Spleen (tissue), 11 donors: ENCODE data around the gene IFNGR1. TPM values are rescaled to one million over a fixed set of nuclear protein-coding genes. Genes with fewer than 3 reads are reported as not detected.
A peak's percentile ranks its signal among the peaks of the same experiment; 100 is the strongest.

ENCODE experiments used
- DNase-seq: peaks from one replicate; pipeline ENCODE4 v3.0.0-alpha.2; 2020
- H3K27ac ChIP-seq, 8 donors: fragments of 200-600 bp; sonication (generic) in 7 of 8; 1 replicate in 4 of 8; 2 replicates in 4 of 8; pipeline versions ENCODE4 v1.5.0 to v1.8.0; 2016 to 2021; ENCODE audit warnings: inconsistent platforms in 4 of 8, mild to moderate bottlenecking in 4 of 8, moderate library complexity in 1 of 8
- H3K27me3 ChIP-seq, 7 donors: fragments of 200-600 bp; sonication (generic) in 6 of 7; replicated peaks in 1 of 7; 1 replicate in 4 of 7; 2 replicates in 3 of 7; pipeline versions ENCODE4 v1.5.0 to v1.8.0; 2016 to 2021; ENCODE audit warnings: inconsistent platforms in 3 of 7, mild to moderate bottlenecking in 1 of 7
- H3K36me3 ChIP-seq, 6 donors: fragments of 200-600 bp; sonication (generic) in 5 of 6; 1 replicate in 4 of 6; 2 replicates in 2 of 6; pipeline versions ENCODE4 v1.5.0 to v1.8.0; 2016 to 2021; ENCODE audit warnings: inconsistent platforms in 2 of 6
- H3K4me1 ChIP-seq, 6 donors: fragments of 200-600 bp; sonication (generic) in 5 of 6; 1 replicate in 3 of 6; 2 replicates in 3 of 6; pipeline versions ENCODE4 v1.5.0 to v1.8.0; 2016 to 2021; ENCODE audit warnings: inconsistent platforms in 3 of 6
- H3K4me3 ChIP-seq, 8 donors: fragments of 200-600 bp; sonication (generic) in 7 of 8; 1 replicate in 4 of 8; 2 replicates in 4 of 8; pipeline versions ENCODE4 v1.5.0 to v1.8.0; 2016 to 2021; ENCODE audit warnings: inconsistent platforms in 4 of 8, mild to moderate bottlenecking in 4 of 8, moderate library complexity in 2 of 8
- H3K9me3 ChIP-seq, 8 donors: fragments of 200-600 bp; sonication (generic) in 7 of 8; 1 replicate in 4 of 8; 2 replicates in 4 of 8; pipeline versions ENCODE4 v1.5.0 to v1.8.0; 2016 to 2021; ENCODE audit warnings: inconsistent platforms in 4 of 8
- POLR2A ChIP-seq, 3 donors: fragments of 450-650 bp; IDR thresholded peaks; one replicate each; pipeline ENCODE4 v1.5.1; 2017; ENCODE audit warnings: antibody characterized with exemption in 3 of 3, mild to moderate bottlenecking in 1 of 3
- POLR2AphosphoS5 ChIP-seq, 3 donors: sonication (generic); formaldehyde crosslinking; IDR thresholded peaks; one replicate each; pipeline ENCODE4 v1.5.1; 2017; ENCODE audit warnings: antibody characterized with exemption in 3 of 3
- WGBS, 5 donors: extraction: QIAGEN DNeasy Blood & Tissue Kit in 3 of 5; methylation state at CpG; one replicate each; pipeline versions ENCODE4 v1.1.5 to v1.1.7; 2013 to 2018; 5-methylcytosine and 5-hydroxymethylcytosine counted together
- intact Hi-C: fragments of 100-400 bp; cut with DNase I; formaldehyde crosslinking; loops from one replicate; pipeline ENCODE4 v1.15.0; 2023; ENCODE audit warnings: low total_unique reads
- polyA plus RNA-seq, 3 donors: library from polyadenylated mRNA; stranded (reverse); fragments of 200-250 nt; gene quantifications; one replicate each; pipeline ENCODE4 v1.2.1, GENCODE V29; 2013
- total RNA-seq, 7 donors: library from RNA; depleted of rRNA in 3 of 7; stranded (reverse); fragments of >200 nt in 3 of 7; fragmentation: NEBNext Ultra II Directional in 4 of 7; extraction: Animal tissue kit (Norgen Biotek cat#: 25700) in 4 of 7; gene quantifications; one replicate each; pipeline versions ENCODE4 v1.1.0 to v1.2.1, GENCODE V29; 2016 to 2021
- TF ChIP-seq, protein P1 (sequence below), 11 experiments: fragments of 200-600 bp in 7 of 11; fragments of 450-650 bp in 4 of 11; sonication (generic) in 4 of 11; IDR thresholded peaks in 8 of 11; conservative IDR thresholded peaks in 3 of 11; 1 replicate in 7 of 11; 2 replicates in 4 of 11; pipeline versions ENCODE4 v1.4.0 to v1.8.0; 2016 to 2021; ENCODE audit warnings: antibody characterized with exemption in 11 of 11, inconsistent platforms in 4 of 11, mild to moderate bottlenecking in 1 of 11
- donor health status: healthy with polysubstance abuse.
- donor health status: DM: no; HTN: no; CAD: no; lungs with moderate emphysema.
- donor health status: DM: no; HTN: no; CAD: no.
- donor health status: Bipolar disorder and iron deficiency.
- donor health status: healthy.
- donor health status: DM: no; HTN: no; CAD: no.
- donor health status: DM: yes; HTN: yes; CAD: no.

IFNGR1 gene
- total and polyA plus RNA-seq, 10 donors: 119 to 291 (median 183) TPM

DNA sequence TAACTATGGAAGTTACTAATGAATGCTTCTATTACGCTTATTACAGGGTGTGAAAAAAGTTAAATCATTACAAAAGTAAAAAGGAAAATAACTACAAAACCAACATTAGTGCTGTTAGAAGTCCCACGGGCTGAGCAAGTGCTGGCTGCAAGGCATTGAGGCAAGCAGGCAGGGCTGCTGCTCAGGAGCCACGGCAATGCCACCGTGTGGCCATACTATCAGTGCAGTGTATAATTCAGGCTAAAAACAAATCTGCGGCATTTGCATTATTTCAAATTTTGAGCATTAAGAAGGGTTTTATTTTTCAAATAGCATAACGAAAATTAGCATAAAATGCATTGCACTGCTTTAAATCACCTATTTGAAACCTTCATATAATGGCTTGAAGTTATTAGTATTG is 17.1 kb downstream of the IFNGR1 start:
- Histone ChIP-seq H3K4me1 (peaks cover 11 to 73% (median 13%) of the 10 kb centered on the region in 6 donors), H3K9me3 (peaks cover 0 to under 1% (median 0%) of the 10 kb centered on the region in 8 donors), H3K4me3 (no peak overlapping the region), H3K27ac (no peak overlapping the region), H3K27me3 (no peaks in the 10 kb centered on the region), H3K36me3 (peaks cover 0 to 97% (median 83%) of the 10 kb centered on the region in 6 donors)
- intact Hi-C loops: no loop called here
- 77 to 91% (median 82%) methylated on average over 6 of the region's 6 CpGs for WGBS, 5 donors
- no peak for DNase-seq
- TF ChIP-seq, protein P1, sequence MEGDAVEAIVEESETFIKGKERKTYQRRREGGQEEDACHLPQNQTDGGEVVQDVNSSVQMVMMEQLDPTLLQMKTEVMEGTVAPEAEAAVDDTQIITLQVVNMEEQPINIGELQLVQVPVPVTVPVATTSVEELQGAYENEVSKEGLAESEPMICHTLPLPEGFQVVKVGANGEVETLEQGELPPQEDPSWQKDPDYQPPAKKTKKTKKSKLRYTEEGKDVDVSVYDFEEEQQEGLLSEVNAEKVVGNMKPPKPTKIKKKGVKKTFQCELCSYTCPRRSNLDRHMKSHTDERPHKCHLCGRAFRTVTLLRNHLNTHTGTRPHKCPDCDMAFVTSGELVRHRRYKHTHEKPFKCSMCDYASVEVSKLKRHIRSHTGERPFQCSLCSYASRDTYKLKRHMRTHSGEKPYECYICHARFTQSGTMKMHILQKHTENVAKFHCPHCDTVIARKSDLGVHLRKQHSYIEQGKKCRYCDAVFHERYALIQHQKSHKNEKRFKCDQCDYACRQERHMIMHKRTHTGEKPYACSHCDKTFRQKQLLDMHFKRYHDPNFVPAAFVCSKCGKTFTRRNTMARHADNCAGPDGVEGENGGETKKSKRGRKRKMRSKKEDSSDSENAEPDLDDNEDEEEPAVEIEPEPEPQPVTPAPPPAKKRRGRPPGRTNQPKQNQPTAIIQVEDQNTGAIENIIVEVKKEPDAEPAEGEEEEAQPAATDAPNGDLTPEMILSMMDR (IDR thresholded peaks at IDR 0.05 in 8 of 11, conservative IDR thresholded peaks at IDR 0.05 in 3 of 11): peak in 6 of 11 experiments; percentile 8 to 27 (median 22)
- TF ChIP-seq POLR2A (IDR thresholded peaks at IDR 0.05) (no peak), POLR2AphosphoS5 (IDR thresholded peaks at IDR 0.05) (peak in 2 of 3 donors; percentile 26 to 48)

DNA sequence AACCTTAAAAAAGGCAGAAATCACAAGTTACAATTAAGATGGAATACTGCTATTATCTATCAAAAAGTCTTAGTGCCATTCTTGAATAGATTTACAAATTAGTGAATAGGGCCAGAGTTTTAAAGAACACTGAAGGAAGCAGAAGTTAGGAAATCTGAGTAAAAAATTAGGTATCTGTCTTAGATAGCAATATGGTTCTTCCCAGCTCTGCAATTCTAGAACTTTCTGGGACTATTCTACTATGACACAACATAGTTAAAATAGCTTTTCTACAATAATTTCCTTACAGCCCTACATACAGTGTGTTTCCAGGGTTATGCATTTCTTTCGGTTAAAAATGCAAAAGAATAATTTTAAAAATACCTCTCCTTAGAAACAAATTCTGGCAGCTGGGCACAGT is 18.2 kb downstream of the IFNGR1 start:
- 99 to 100% (median 100%) methylated on average over 1 of the region's 1 CpG for WGBS, 5 donors
- intact Hi-C loops: no loop called here
- H3K36me3 ChIP-seq: peaks cover 0 to 95% (median 79%) of the 10 kb centered on the region in 6 donors

DNA sequence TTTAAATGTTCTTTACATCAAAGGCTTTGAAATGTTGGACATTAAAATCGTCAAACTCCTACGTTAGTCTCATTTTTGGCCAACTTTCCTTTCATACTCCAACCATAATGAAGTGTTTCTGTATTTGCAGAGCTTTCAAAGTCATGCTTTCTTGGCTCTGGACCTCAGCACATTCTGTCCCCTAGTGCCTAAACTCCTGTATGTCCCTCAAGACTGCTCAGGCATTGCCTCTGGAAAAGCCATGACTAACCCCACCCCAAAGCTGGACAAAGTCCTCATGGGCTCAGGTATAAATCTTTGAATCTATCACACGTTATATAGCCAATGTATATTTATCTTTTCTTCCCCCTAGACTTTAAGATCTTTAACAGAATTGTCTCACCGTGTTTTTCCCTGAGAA is 18.9 kb downstream of the IFNGR1 start:
- Histone ChIP-seq H3K4me3 (no peak overlapping the region), H3K4me1 (peaks cover 0 to 70% (median 5%) of the 10 kb centered on the region in 6 donors), H3K36me3 (peaks cover 0 to 88% (median 72%) of the 10 kb centered on the region in 6 donors), H3K27ac (no peak overlapping the region), H3K27me3 (no peaks in the 10 kb centered on the region), H3K9me3 (no peaks in the 10 kb centered on the region)
- TF ChIP-seq POLR2AphosphoS5 (IDR thresholded peaks at IDR 0.05) (no peak), POLR2A (IDR thresholded peaks at IDR 0.05) (no peak)
- TF ChIP-seq, protein P1 (IDR thresholded peaks at IDR 0.05 in 8 of 11, conservative IDR thresholded peaks at IDR 0.05 in 3 of 11): no peak
- intact Hi-C loops: no loop called here
- 88 to 96% (median 96%) methylated on average over 4 of the region's 4 CpGs for WGBS, 5 donors
- no peak for DNase-seq

More for the DNA sequence above, 18.2 kb downstream of the IFNGR1 start:
- TF ChIP-seq, protein P1 (IDR thresholded peaks at IDR 0.05 in 8 of 11, conservative IDR thresholded peaks at IDR 0.05 in 3 of 11): no peak
- TF ChIP-seq POLR2AphosphoS5 (IDR thresholded peaks at IDR 0.05) (no peak), POLR2A (IDR thresholded peaks at IDR 0.05) (no peak)
- Histone ChIP-seq H3K27me3 (no peaks in the 10 kb centered on the region), H3K4me3 (no peak overlapping the region), H3K4me1 (peaks cover under 1 to 73% (median 6%) of the 10 kb centered on the region in 6 donors), H3K27ac (no peak overlapping the region), H3K9me3 (no peaks in the 10 kb centered on the region)
- no peak for DNase-seq

DNA sequence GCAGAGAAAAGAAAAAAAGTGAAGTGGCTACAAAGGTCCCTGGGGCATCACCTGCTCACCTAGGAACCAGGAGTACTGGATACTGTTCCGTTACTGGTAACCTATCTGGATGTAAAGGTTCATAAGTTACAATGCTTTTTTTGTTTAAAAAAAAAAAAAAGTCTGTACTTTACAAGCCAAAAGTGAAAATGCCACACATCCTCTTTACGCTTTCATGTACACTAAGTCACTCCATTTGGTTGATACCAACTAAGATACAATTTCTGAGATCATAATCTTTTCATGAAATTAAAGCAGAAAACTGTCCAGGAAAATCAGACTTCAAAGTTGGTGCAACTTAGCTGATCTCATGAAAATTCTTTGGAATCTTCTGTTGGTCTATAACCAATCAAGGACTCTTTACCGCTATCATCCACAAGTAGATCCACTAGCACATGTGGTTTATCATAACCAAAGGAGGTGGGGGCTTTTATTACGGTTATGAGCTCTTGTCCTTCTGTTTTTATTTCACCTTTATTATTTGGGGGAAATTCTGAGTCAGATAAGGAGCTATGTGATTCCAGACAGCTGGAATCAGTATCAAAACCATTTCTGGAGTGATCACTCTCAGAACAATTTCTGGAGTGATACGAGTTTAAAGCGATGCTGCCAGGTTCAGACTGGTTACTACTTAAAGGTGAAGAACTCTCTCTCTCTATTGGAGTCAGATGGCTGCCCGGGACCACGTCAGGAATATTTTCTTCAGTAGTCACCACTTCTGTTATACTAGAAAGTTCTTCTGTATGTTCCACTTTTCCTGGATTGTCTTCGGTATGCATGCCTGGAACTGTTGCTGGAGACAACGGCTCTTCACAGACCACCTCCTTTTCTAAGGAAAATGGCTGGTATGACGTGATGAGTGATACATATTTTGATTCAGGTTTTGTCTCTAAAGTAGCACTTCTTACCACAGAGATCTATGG is 21.2 kb downstream of the IFNGR1 start:
- H3K4me1 ChIP-seq: peaks cover 0 to 47% (median 5%) of the 10 kb centered on the region in 6 donors
- H3K27me3 ChIP-seq: no peaks in the 10 kb centered on the region
- DNase-seq: no peak
- intact Hi-C loops: no loop called here
- TF ChIP-seq POLR2AphosphoS5 (IDR thresholded peaks at IDR 0.05): no peak
- TF ChIP-seq, protein P1 (IDR thresholded peaks at IDR 0.05 in 8 of 11, conservative IDR thresholded peaks at IDR 0.05 in 3 of 11): no peak
- TF ChIP-seq POLR2A (IDR thresholded peaks at IDR 0.05): no peak
- H3K36me3 ChIP-seq: peaks cover 0 to 65% (median 50%) of the 10 kb centered on the region in 6 donors
- H3K27ac ChIP-seq: peak overlapping the region in 2 of 8 donors; percentile 0 to 10
- no peak overlapping the region for H3K4me3 ChIP-seq
- no peaks in the 10 kb centered on the region for H3K9me3 ChIP-seq
- 89 to 97% (median 93%) methylated on average over 11 of the region's 11 CpGs for WGBS, 5 donors
